ENCODE data around the gene NTN4. TPM values are rescaled to one million over a fixed set of nuclear protein-coding genes. Genes with fewer than 3 reads are reported as not detected.

The NTN4 gene
- total and polyA plus RNA-seq, 4 experiments from 2014 or later = 2.0 to 5.5 (median 3.8) TPM

DNA sequence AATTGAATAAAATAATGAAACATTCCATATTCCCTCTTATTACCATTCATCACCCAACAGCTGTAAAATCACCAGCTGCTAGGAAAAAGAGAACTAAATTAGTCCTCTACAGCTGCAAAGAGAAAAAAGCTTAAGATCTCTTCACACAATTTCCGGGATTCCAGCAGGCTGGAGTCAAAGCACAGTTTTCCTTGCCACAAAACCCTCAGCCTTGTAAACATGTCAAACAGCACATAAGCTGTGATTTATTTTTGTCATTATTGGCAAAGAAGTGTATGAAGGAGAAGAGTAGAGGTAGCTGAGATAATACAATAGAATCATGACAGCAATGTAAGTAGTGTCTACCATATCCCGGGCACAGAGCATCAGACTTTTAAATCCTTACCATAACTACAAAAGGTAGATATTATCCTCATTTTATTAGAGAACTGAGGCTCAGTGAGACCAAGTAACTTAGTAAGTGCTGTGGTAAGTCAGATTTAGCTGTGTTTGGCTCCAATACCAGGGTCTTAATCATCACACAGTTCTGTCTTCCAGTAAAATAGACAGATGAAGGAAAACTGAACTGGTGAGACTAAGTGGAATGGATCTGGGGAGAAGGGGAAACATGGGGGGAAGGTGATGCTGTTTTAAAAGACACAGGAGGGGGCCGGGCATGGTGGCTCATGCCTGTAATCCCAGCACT lies 57.3 kb downstream of the NTN4 start:
- Histone ChIP-seq H3K4me3 (ENCODE audit: low read length in 2 of 2) (no peak overlapping the region), H3K36me3 (ENCODE audit: insufficient read depth, low read length) (no peaks in the 10 kb centered on the region), H3K27me3 (ENCODE audit: insufficient read depth, low read length) (no peaks in the 10 kb centered on the region), H3K4me1 (ENCODE audit: insufficient read depth, low read length) (no peaks in the 10 kb centered on the region), H3K27ac (ENCODE audit: low read depth, low read length) (no peak overlapping the region), H3K9me3 (ENCODE audit: control insufficient read depth in 1 of 2, low read length in 2 of 2) (no peaks in the 10 kb centered on the region)
- Mint-ChIP-seq H3K4me1 (no peaks in the 10 kb centered on the region), H3K9me3 (peaks cover 0 to 3% (median 0%) of the 10 kb centered on the region in 8 donors), H3K27ac (no peak overlapping the region), H3K27me3 (peaks cover 3 to 5% of the 10 kb centered on the region in 2 donors), H3K36me3 (peaks cover 0 to 3% of the 10 kb centered on the region in 2 donors), H3K4me3 (no peak overlapping the region)
- CTCF ChIA-PET (ENCODE audit: partially characterized antibody) = no interaction called here
- DNase-seq = no peak
- intact Hi-C loops (cut with micrococcal nuclease) = no loop called here
- POLR2A ChIA-PET (ENCODE audit: partially characterized antibody) = no interaction called here

DNA sequence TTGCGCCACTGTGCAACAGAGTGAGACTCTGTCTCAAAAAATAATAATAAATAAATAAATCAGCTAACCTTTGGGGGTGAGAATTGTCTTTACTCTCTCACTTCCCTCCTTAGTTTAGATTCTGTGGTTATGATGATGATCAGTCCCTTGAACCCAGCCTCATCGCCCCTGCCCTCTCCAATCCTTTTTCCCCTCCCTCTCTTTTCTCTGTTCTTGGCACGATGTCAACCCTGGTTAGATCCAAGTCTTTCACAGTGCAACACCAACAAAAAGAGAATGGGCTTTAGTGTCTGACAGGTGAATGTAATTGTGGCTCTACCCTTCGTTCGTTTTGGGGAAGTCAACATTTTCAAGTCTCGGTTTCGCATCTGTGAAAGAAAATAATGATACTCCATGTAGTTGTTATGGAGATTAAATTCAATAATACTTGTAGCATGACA lies 59.0 kb downstream of the NTN4 start:
- Histone ChIP-seq H3K4me3 (ENCODE audit: low read length in 2 of 2) (no peak overlapping the region), H3K9me3 (ENCODE audit: control insufficient read depth in 1 of 2, low read length in 2 of 2) (no peaks in the 10 kb centered on the region), H3K4me1 (ENCODE audit: insufficient read depth, low read length) (no peaks in the 10 kb centered on the region), H3K36me3 (ENCODE audit: insufficient read depth, low read length) (no peaks in the 10 kb centered on the region), H3K27ac (ENCODE audit: low read depth, low read length) (no peak overlapping the region), H3K27me3 (ENCODE audit: insufficient read depth, low read length) (no peaks in the 10 kb centered on the region)
- Mint-ChIP-seq H3K36me3 (peaks cover 5 to 8% of the 10 kb centered on the region in 2 donors), H3K4me1 (no peaks in the 10 kb centered on the region), H3K27ac (no peak overlapping the region), H3K9me3 (peaks cover 0 to 14% (median 10%) of the 10 kb centered on the region in 8 donors), H3K27me3 (peaks cover 2 to 5% of the 10 kb centered on the region in 2 donors), H3K4me3 (no peak overlapping the region)
- CTCF ChIA-PET (ENCODE audit: partially characterized antibody) = interaction anchor here (0.7 kb wide), 2 partner anchors 130 to 227 kb away, joined by 5 to 6 read pairs; no protein-coding TSS in a partner anchor
- POLR2A ChIA-PET (ENCODE audit: partially characterized antibody) = no interaction called here
- no peak for DNase-seq
- intact Hi-C loops (cut with micrococcal nuclease) = no loop called here

DNA sequence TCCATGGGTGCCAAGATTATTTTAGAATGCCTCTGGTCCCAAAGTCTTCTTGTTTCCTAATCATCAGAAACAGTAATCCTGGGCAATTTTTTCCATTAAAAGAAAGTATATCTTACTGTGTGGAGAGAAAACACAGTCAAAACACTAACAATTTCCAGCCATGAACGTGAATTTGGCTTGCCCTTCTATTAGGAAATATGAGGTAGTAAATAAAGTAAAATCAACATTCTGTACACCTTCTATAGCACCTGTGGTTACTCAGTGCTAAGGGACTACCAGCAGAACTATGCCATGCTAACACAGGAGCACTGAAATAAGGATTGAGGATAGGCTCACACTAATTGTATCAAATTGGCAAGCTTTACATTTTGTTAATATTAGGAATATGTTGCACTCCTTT lies 60.1 kb downstream of the NTN4 start:
- intact Hi-C loops (cut with micrococcal nuclease) = no loop called here
- Mint-ChIP-seq H3K9me3 (peaks cover 0 to 20% (median 16%) of the 10 kb centered on the region in 8 donors), H3K27ac (no peak overlapping the region), H3K36me3 (peaks cover 5 to 8% of the 10 kb centered on the region in 2 donors), H3K27me3 (peaks cover 2 to 5% of the 10 kb centered on the region in 2 donors), H3K4me3 (no peak overlapping the region), H3K4me1 (no peaks in the 10 kb centered on the region)
- ChIA-PET POLR2A (ENCODE audit: partially characterized antibody) (no interaction called here), CTCF (ENCODE audit: partially characterized antibody) (no interaction called here)
- no peaks in the 10 kb centered on the region for H3K27me3 ChIP-seq (ENCODE audit: insufficient read depth, low read length)
- no peaks in the 10 kb centered on the region for H3K36me3 ChIP-seq (ENCODE audit: insufficient read depth, low read length)
- H3K4me1 ChIP-seq (ENCODE audit: insufficient read depth, low read length) = no peaks in the 10 kb centered on the region
- peaks cover 0 to 3% of the 10 kb centered on the region in 2 donors for H3K9me3 ChIP-seq (ENCODE audit: control insufficient read depth in 1 of 2, low read length in 2 of 2)
- no peak overlapping the region for H3K27ac ChIP-seq (ENCODE audit: low read depth, low read length)
- no peak for DNase-seq
- H3K4me3 ChIP-seq (ENCODE audit: low read length in 2 of 2) = no peak overlapping the region

DNA sequence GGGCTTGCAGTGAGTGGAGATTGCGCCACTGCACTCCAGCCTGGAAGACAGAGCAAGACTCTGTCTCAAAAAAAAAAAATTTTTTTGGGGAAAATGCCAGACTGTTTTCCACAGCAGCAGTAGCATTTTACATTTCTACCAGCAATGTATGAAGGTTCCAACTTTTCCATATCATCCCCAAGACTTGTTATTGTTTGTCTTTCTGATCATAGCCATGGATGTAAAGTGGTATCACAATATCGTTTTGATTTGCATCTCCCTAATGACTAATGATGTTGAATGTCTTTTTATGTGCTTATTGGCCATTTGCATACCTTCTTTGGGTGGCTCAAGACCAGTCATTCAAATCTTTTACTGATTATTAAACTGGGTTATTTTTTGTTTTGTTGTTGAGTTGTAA lies 63.7 kb downstream of the NTN4 start:
- H3K4me1 ChIP-seq (ENCODE audit: insufficient read depth, low read length) = no peaks in the 10 kb centered on the region
- peaks cover 0 to 3% of the 10 kb centered on the region in 2 donors for H3K9me3 ChIP-seq (ENCODE audit: control insufficient read depth in 1 of 2, low read length in 2 of 2)
- peaks cover 5 to 8% of the 10 kb centered on the region in 2 donors for H3K36me3 Mint-ChIP-seq
- H3K27ac Mint-ChIP-seq = no peak overlapping the region
- H3K9me3 Mint-ChIP-seq = peaks cover 0 to 23% (median 16%) of the 10 kb centered on the region in 8 donors
- H3K36me3 ChIP-seq (ENCODE audit: insufficient read depth, low read length) = no peaks in the 10 kb centered on the region
- DNase-seq = no peak
- no peak overlapping the region for H3K27ac ChIP-seq (ENCODE audit: low read depth, low read length)
- ChIA-PET CTCF (ENCODE audit: partially characterized antibody) (no interaction called here), POLR2A (ENCODE audit: partially characterized antibody) (no interaction called here)
- no peak overlapping the region for H3K4me3 Mint-ChIP-seq
- H3K4me3 ChIP-seq (ENCODE audit: low read length in 2 of 2) = no peak overlapping the region
- intact Hi-C loops (cut with micrococcal nuclease) = no loop called here
- peaks cover 4 to 5% of the 10 kb centered on the region in 2 donors for H3K27me3 Mint-ChIP-seq
- H3K27me3 ChIP-seq (ENCODE audit: insufficient read depth, low read length) = no peaks in the 10 kb centered on the region
- H3K4me1 Mint-ChIP-seq = no peaks in the 10 kb centered on the region

DNA sequence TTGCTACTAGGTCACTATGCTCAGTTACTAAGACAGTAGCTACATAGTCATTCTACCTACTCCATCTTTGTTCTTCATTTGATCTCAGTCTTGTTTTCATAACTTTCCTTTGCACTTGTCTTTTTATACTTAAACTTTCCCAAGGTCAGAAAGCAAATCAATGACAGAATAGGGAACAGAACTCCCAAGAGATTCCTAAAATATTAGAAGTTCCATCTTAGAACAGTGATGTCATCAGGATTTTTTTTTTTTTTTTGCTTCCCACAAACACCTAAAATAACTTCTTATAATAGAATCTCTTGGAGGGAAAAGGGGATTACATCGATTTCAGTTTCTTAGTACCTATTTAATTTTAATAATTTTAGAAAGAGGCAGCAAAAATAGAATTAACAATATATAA lies 65.8 kb downstream of the NTN4 start:
- H3K4me3 Mint-ChIP-seq = no peak overlapping the region

DNA sequence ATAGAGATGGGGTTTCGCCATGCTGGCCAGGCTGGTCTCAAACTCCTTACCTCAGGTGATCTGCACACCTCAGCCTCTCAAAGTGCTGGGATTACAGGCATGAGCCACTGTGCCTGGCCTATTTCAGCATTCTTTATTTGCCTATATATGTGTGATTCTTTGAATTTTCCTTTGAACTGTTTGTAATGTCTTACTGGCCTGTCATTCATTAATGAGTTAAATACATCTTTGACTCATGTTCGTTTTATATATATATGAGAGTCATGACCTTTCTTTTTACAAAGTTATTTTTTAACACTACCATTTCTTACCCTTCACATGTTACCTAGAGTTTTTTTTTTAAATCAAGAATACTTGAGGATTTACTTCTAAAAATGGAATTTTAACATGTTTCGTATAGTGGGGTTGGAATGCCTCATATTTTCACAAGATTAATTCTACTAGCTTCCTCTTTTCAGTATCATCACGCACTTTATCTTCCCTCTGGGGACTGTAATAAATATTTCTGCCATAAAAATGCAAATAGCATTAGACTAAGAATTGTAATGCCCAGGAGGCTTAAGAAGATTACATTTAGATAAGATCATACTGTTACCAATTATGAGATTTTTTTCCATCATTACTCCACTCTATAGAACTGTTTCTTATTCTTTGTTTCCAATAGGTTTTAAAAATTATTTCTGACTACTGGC lies 66.7 kb downstream of the NTN4 start:
- Histone ChIP-seq H3K4me3 (ENCODE audit: low read length in 2 of 2) (no peak overlapping the region), H3K4me1 (ENCODE audit: insufficient read depth, low read length) (no peaks in the 10 kb centered on the region), H3K36me3 (ENCODE audit: insufficient read depth, low read length) (no peaks in the 10 kb centered on the region), H3K27ac (ENCODE audit: low read depth, low read length) (no peak overlapping the region), H3K9me3 (ENCODE audit: control insufficient read depth in 1 of 2, low read length in 2 of 2) (peaks cover 0 to 3% of the 10 kb centered on the region in 2 donors), H3K27me3 (ENCODE audit: insufficient read depth, low read length) (no peaks in the 10 kb centered on the region)
- ChIA-PET POLR2A (ENCODE audit: partially characterized antibody) (no interaction called here), CTCF (ENCODE audit: partially characterized antibody) (interaction anchor here (0.6 kb wide), 1 partner anchor 46 kb away, joined by 3 read pairs; no protein-coding TSS in a partner anchor)
- Mint-ChIP-seq H3K4me1 (no peaks in the 10 kb centered on the region), H3K36me3 (peaks cover 5 to 6% of the 10 kb centered on the region in 2 donors), H3K9me3 (peaks cover 0 to 23% (median 16%) of the 10 kb centered on the region in 8 donors), H3K27ac (no peak overlapping the region), H3K4me3 (no peak overlapping the region), H3K27me3 (peaks cover 2 to 6% of the 10 kb centered on the region in 2 donors)
- no peak for DNase-seq
- intact Hi-C loops (cut with micrococcal nuclease) = no loop called here

More for the DNA sequence above, 65.8 kb downstream of the NTN4 start:
- Histone ChIP-seq H3K27ac (ENCODE audit: low read depth, low read length) (no peak overlapping the region), H3K36me3 (ENCODE audit: insufficient read depth, low read length) (no peaks in the 10 kb centered on the region), H3K4me3 (ENCODE audit: low read length in 2 of 2) (no peak overlapping the region), H3K9me3 (ENCODE audit: control insufficient read depth in 1 of 2, low read length in 2 of 2) (peaks cover 0 to 3% of the 10 kb centered on the region in 2 donors), H3K27me3 (ENCODE audit: insufficient read depth, low read length) (no peaks in the 10 kb centered on the region), H3K4me1 (ENCODE audit: insufficient read depth, low read length) (no peaks in the 10 kb centered on the region)
- Mint-ChIP-seq H3K4me1 (no peaks in the 10 kb centered on the region), H3K9me3 (peaks cover 0 to 23% (median 16%) of the 10 kb centered on the region in 8 donors), H3K36me3 (peaks cover 5 to 8% of the 10 kb centered on the region in 2 donors), H3K27ac (no peak overlapping the region), H3K27me3 (peaks cover 2 to 6% of the 10 kb centered on the region in 2 donors)
- POLR2A ChIA-PET (ENCODE audit: partially characterized antibody) = no interaction called here
- DNase-seq = no peak
- CTCF ChIA-PET (ENCODE audit: partially characterized antibody) = no interaction called here
- intact Hi-C loops (cut with micrococcal nuclease) = no loop called here

DNA sequence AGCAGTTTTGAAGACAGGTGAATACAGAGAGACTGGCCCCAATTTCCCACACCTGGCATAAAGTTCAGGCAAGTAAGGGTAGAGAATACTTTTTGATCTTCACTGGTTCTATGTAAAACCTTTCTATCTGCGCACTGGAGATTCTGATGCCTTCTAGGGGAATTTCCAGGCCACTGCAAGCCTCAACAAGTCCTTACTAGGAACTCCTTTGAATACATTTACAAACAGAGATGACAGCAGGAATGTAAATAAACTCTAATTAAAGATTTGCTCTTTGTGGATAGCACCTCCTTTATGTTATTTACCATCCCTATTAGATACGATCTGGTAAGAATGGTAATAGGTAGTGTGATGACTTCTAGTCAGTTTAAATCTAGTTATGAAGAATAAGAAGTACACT lies 69.2 kb downstream of the NTN4 start:
- DNase-seq = no peak
- Mint-ChIP-seq H3K27me3 (peaks cover 0 to 4% of the 10 kb centered on the region in 2 donors), H3K27ac (no peak overlapping the region), H3K36me3 (no peaks in the 10 kb centered on the region), H3K4me1 (no peaks in the 10 kb centered on the region), H3K9me3 (peaks cover 0 to 9% (median 3%) of the 10 kb centered on the region in 8 donors), H3K4me3 (no peak overlapping the region)
- Histone ChIP-seq H3K27me3 (ENCODE audit: insufficient read depth, low read length) (no peaks in the 10 kb centered on the region), H3K4me3 (ENCODE audit: low read length in 2 of 2) (no peak overlapping the region), H3K9me3 (ENCODE audit: control insufficient read depth in 1 of 2, low read length in 2 of 2) (peaks cover 0 to 3% of the 10 kb centered on the region in 2 donors), H3K27ac (ENCODE audit: low read depth, low read length) (no peak overlapping the region), H3K4me1 (ENCODE audit: insufficient read depth, low read length) (no peaks in the 10 kb centered on the region), H3K36me3 (ENCODE audit: insufficient read depth, low read length) (no peaks in the 10 kb centered on the region)
- ChIA-PET POLR2A (ENCODE audit: partially characterized antibody) (no interaction called here), CTCF (ENCODE audit: partially characterized antibody) (no interaction called here)
- intact Hi-C loops (cut with micrococcal nuclease) = no loop called here

Data from CD4-positive, alpha-beta memory T cell (primary cell).